GM19467 (cell line): Measurements from ENCODE around the gene DHX9.
A peak's percentile ranks its signal among the peaks of the same experiment; 100 is the strongest.

Source experiments
- ATAC-seq: cut with Tn5 transposase; IDR thresholded peaks from one replicate; pipeline ENCODE4 v1.9.1; 2021; ENCODE audit warnings: mild to moderate bottlenecking, moderate library complexity; ENCODE audit not compliant: unreplicated experiment

The DHX9 gene

GRCh38 chr1:182839209-182840066 is at the start of gene DHX9:
Gene DHX9, plus strand, starts transcription at chr1:182839347. Its CDS starts 3,220 bp downstream, at chr1:182842567.
- peak; percentile 75 for ATAC-seq

GRCh38 chr1:182791281-182792179 is 47.6 kb upstream of the DHX9 start:
- ATAC-seq: no peak

- ATAC-seq: no peak
Measured at GRCh38 chr1:182794091-182794490, 45.1 kb upstream of the DHX9 start.

GRCh38 chr1:182794676-182795201 is 44.4 kb upstream of the DHX9 start:
- ATAC-seq: no peak

GRCh38 chr1:182795563-182796228 is 43.5 kb upstream of the DHX9 start:
- ATAC-seq: no peak

GRCh38 chr1:182802006-182802803 is 36.9 kb upstream of the DHX9 start:
- ATAC-seq: no peak

- ATAC-seq: no peak
Measured at GRCh38 chr1:182803846-182804245, 35.3 kb upstream of the DHX9 start.

GRCh38 chr1:182806015-182806678 is 33.0 kb upstream of the DHX9 start:
- no peak for ATAC-seq

- ATAC-seq: no peak
Measured at GRCh38 chr1:182807907-182808306, 31.2 kb upstream of the DHX9 start.

GRCh38 chr1:182809414-182809957 is 29.7 kb upstream of the DHX9 start:
- no peak for ATAC-seq

- ATAC-seq: no peak
Measured at GRCh38 chr1:182811975-182812722, 27.0 kb upstream of the DHX9 start.

- ATAC-seq: no peak
Measured at GRCh38 chr1:182816863-182817262, 22.3 kb upstream of the DHX9 start.

- no peak for ATAC-seq
Measured at GRCh38 chr1:182817802-182818201, 21.3 kb upstream of the DHX9 start.

GRCh38 chr1:182823220-182823619 is 15.9 kb upstream of the DHX9 start:
- no peak for ATAC-seq

- ATAC-seq: no peak
Measured at GRCh38 chr1:182826892-182827291, 12.3 kb upstream of the DHX9 start.

- no peak for ATAC-seq
Measured at GRCh38 chr1:182829285-182829932, 9.7 kb upstream of the DHX9 start.

- no peak for ATAC-seq
Measured at GRCh38 chr1:182833271-182833670, 5.9 kb upstream of the DHX9 start.

GRCh38 chr1:182834326-182834725 is 4.8 kb upstream of the DHX9 start:
- ATAC-seq: no peak
